Measurements from ENCODE around the gene PPM1N. TPM values are rescaled to one million over a fixed set of nuclear protein-coding genes. Genes with fewer than 3 reads are reported as not detected.

The PPM1N gene
- total and polyA plus RNA-seq, 2 of the 4 experiments (the other 2 are of a cell fraction): 0.90 to 1.6 TPM

DNA sequence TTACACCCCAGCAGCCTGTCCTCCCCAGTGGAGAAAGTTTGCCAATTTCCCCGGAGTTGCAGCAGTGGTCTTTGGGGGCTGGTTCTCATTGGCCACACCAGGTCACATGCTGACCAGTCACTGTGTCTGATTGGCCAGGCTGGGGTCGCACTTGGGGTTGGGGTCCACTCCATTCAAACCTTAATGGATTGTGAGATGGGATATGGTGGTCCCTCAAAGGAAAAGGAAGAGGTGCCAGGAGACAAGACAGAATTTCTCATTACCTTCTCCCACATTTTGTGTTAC, 3.4 kb downstream of the PPM1N start:
- ATAC-seq (ENCODE audit: low read depth) (no peak), DNase-seq (no peak)
- ChIA-PET POLR2A (ENCODE audit: unreplicated experiment) (no interaction called here), CTCF (no interaction called here)
- Histone ChIP-seq H3K9me1 (ENCODE audit: insufficient read depth, low read length) (peaks cover 18% of the 10 kb centered on the region), H3K9me3 (ENCODE audit: control insufficient read depth, insufficient read depth, low read length) (no peaks in the 10 kb centered on the region), H2AK9ac (replicated peaks; ENCODE audit: low read depth, low read length, poor library complexity) (no peak overlapping the region), H3K14ac (replicated peaks; ENCODE audit: low read depth, low read length) (no peak overlapping the region), H4K8ac (ENCODE audit: low read depth in 2 of 2, low read length in 2 of 2) (no peak overlapping the region), H2BK20ac (ENCODE audit: low read depth, low read length) (no peak overlapping the region), H2AK5ac (ENCODE audit: low read depth, low read length) (no peak overlapping the region), H3K27ac (ENCODE audit: insufficient read depth, low read length) (no peak overlapping the region), H2AFZ (replicated peaks; ENCODE audit: low read length, poor library complexity) (no peak overlapping the region), H3K9ac (ENCODE audit: low read depth, low read length) (no peak overlapping the region), H2BK5ac (ENCODE audit: low read depth, low read length, poor library complexity, severe bottlenecking) (no peak overlapping the region), H4K20me1 (ENCODE audit: insufficient read depth, low read length) (no peaks in the 10 kb centered on the region), H3K36me3 (ENCODE audit: control insufficient read depth, insufficient read depth, low read length) (no peaks in the 10 kb centered on the region), H3K56ac (ENCODE audit: extremely low read depth, insufficient read depth, low read length) (no peak overlapping the region), H2BK15ac (ENCODE audit: low read depth, low read length) (no peak overlapping the region), H4K5ac (ENCODE audit: low read depth, low read length) (no peak overlapping the region), H3K4ac (ENCODE audit: low read depth, low read length) (no peak overlapping the region), H2BK120ac (ENCODE audit: low read depth, low read length) (no peak overlapping the region), H3K23ac (ENCODE audit: low read depth, low read length) (no peak overlapping the region), H3K4me2 (ENCODE audit: low read depth, low read length) (no peak overlapping the region), H3K18ac (ENCODE audit: low read depth, low read length) (no peak overlapping the region), H4K91ac (ENCODE audit: insufficient read depth, low read depth, low read length) (no peak overlapping the region), H3K4me1 (ENCODE audit: control insufficient read depth, insufficient read depth, low read length) (peaks cover 7% of the 10 kb centered on the region), H3K27me3 (ENCODE audit: control insufficient read depth, insufficient read depth, low read length) (peaks cover 6% of the 10 kb centered on the region; the same call in 1 of the 2 replicates), H3K4me3 (ENCODE audit: insufficient read depth, low read depth, low read length) (no peak overlapping the region), H3K79me1 (ENCODE audit: low read depth in 1 of 2, low read length in 2 of 2) (peaks cover 0 to 17% of the 10 kb centered on the region in 2 experiments; a peak in 2 of 4 replicates)
- no CpG with 5 or more reads among the region's 2 CpGs for WGBS, 2 experiments (ENCODE audit: extremely low coverage in 2 of 2, insufficient read length in 1 of 2)
- dilution Hi-C loops (cut with HindIII; ENCODE audit: low sequenced_read_pairs, unreplicated experiment): no loop called here
- in situ Hi-C loops (cut with MboI; ENCODE audit: low sequenced_read_pairs): no loop called here
- TF ChIP-seq MXI1 (IDR thresholded peaks at IDR 0.05; ENCODE audit: borderline replicate concordance, low read depth, low read length): no peak
- no peak for TF ChIP-seq SMC3 (IDR thresholded peaks at IDR 0.05; ENCODE audit: low read depth, low read length)
- TF ChIP-seq, protein P1, sequence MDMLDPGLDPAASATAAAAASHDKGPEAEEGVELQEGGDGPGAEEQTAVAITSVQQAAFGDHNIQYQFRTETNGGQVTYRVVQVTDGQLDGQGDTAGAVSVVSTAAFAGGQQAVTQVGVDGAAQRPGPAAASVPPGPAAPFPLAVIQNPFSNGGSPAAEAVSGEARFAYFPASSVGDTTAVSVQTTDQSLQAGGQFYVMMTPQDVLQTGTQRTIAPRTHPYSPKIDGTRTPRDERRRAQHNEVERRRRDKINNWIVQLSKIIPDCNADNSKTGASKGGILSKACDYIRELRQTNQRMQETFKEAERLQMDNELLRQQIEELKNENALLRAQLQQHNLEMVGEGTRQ (IDR thresholded peaks at IDR 0.05; ENCODE audit: low read depth, low read length): peak; percentile 75
- no peak for TF ChIP-seq RFX5 (IDR thresholded peaks at IDR 0.05; ENCODE audit: low read depth, low read length)
- BruUV-seq (replicated peaks): no TSS peak
- intact Hi-C loops (cut with micrococcal nuclease): no loop called here
